Measurements from ENCODE around the gene RPL37. TPM values are rescaled to one million over a fixed set of nuclear protein-coding genes. Genes with fewer than 3 reads are reported as not detected.

The RPL37 gene
- total and polyA plus RNA-seq, 9 of the 15 experiments (the other 6 are each of a cell fraction or from before 2014, with no cell fraction given): 2,342 to 7,963 (median 4,091) TPM

DNA sequence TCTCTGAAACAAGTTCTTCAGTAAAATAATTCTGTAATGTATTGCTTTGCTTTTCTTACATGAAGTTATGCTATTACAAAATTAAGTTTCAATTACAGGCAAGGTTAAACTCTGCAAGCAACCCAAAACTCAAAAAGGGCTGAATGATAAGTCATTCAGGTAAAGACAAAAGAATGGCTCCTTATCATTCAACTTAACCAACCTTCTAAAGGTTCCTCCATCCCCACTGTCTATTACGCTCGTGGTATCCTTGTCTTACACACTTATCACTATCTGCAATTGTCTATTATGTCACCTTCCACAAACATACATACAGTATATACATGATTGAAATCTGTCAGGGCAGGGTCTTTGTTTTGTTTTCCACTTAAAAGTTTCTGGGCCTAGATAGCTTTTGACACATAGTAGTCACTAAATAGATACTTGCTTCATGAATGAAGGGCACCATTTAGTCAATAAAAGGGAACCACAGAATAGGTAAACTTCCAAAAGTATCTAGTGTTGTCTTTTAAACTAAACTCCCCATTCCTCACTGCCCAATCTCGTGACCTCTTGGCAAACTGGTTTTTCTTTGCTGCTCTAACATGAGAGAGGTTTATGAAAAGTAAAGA is 6.9 kb downstream of the RPL37 start (continued):
- TF ChIP-seq, protein P1, sequence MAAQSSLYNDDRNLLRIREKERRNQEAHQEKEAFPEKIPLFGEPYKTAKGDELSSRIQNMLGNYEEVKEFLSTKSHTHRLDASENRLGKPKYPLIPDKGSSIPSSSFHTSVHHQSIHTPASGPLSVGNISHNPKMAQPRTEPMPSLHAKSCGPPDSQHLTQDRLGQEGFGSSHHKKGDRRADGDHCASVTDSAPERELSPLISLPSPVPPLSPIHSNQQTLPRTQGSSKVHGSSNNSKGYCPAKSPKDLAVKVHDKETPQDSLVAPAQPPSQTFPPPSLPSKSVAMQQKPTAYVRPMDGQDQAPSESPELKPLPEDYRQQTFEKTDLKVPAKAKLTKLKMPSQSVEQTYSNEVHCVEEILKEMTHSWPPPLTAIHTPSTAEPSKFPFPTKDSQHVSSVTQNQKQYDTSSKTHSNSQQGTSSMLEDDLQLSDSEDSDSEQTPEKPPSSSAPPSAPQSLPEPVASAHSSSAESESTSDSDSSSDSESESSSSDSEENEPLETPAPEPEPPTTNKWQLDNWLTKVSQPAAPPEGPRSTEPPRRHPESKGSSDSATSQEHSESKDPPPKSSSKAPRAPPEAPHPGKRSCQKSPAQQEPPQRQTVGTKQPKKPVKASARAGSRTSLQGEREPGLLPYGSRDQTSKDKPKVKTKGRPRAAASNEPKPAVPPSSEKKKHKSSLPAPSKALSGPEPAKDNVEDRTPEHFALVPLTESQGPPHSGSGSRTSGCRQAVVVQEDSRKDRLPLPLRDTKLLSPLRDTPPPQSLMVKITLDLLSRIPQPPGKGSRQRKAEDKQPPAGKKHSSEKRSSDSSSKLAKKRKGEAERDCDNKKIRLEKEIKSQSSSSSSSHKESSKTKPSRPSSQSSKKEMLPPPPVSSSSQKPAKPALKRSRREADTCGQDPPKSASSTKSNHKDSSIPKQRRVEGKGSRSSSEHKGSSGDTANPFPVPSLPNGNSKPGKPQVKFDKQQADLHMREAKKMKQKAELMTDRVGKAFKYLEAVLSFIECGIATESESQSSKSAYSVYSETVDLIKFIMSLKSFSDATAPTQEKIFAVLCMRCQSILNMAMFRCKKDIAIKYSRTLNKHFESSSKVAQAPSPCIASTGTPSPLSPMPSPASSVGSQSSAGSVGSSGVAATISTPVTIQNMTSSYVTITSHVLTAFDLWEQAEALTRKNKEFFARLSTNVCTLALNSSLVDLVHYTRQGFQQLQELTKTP (IDR thresholded peaks at IDR 0.05; ENCODE audit: low read depth in 1 of 2, partially characterized antibody in 2 of 2): no peak
- no peak for TF ChIP-seq MAZ (CRISPR knock-in tag; conservative IDR thresholded peaks at IDR 0.05 in 1 of 2, IDR thresholded peaks at IDR 0.05 in 1 of 2)
- 0 out of 2 replicates have a peak, but pooled peaks have one; percentile 41 for TF ChIP-seq SMAD3 (CRISPR knock-in tag; conservative IDR thresholded peaks at IDR 0.05)
- no peak for TF ChIP-seq ZNF197 (CRISPR knock-in tag; IDR thresholded peaks at IDR 0.05; ENCODE audit: low read depth)
- TF ChIP-seq ILK (tag; IDR thresholded peaks at IDR 0.05; ENCODE audit: borderline replicate concordance, low read depth): no peak
- TF ChIP-seq ZNF436 (CRISPR knock-in tag; IDR thresholded peaks at IDR 0.05): no peak
- TF ChIP-seq, protein P2, sequence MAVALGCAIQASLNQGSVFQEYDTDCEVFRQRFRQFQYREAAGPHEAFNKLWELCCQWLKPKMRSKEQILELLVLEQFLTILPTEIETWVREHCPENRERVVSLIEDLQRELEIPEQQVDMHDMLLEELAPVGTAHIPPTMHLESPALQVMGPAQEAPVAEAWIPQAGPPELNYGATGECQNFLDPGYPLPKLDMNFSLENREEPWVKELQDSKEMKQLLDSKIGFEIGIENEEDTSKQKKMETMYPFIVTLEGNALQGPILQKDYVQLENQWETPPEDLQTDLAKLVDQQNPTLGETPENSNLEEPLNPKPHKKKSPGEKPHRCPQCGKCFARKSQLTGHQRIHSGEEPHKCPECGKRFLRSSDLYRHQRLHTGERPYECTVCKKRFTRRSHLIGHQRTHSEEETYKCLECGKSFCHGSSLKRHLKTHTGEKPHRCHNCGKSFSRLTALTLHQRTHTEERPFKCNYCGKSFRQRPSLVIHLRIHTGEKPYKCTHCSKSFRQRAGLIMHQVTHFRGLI (CRISPR knock-in tag; IDR thresholded peaks at IDR 0.05): no peak
- TF ChIP-seq, protein P3, sequence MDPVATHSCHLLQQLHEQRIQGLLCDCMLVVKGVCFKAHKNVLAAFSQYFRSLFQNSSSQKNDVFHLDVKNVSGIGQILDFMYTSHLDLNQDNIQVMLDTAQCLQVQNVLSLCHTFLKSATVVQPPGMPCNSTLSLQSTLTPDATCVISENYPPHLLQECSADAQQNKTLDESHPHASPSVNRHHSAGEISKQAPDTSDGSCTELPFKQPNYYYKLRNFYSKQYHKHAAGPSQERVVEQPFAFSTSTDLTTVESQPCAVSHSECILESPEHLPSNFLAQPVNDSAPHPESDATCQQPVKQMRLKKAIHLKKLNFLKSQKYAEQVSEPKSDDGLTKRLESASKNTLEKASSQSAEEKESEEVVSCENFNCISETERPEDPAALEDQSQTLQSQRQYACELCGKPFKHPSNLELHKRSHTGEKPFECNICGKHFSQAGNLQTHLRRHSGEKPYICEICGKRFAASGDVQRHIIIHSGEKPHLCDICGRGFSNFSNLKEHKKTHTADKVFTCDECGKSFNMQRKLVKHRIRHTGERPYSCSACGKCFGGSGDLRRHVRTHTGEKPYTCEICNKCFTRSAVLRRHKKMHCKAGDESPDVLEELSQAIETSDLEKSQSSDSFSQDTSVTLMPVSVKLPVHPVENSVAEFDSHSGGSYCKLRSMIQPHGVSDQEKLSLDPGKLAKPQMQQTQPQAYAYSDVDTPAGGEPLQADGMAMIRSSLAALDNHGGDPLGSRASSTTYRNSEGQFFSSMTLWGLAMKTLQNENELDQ (CRISPR knock-in tag; IDR thresholded peaks at IDR 0.05; ENCODE audit: borderline replicate concordance): no peak
- TF ChIP-seq KAT8 (IDR thresholded peaks at IDR 0.05; ENCODE audit: low read depth): no peak
- TF ChIP-seq POLR2B (IDR thresholded peaks at IDR 0.05; ENCODE audit: low read depth, partially characterized antibody): peak; percentile 10
- no peak for TF ChIP-seq HMGN3 (IDR thresholded peaks at IDR 0.05; ENCODE audit: borderline replicate concordance, extremely low read depth, insufficient read length, low read depth, low read length)
- peak; percentile 40 for TF ChIP-seq POLR2A (conservative IDR thresholded peaks at IDR 0.05)
- TF ChIP-seq CXXC5 (CRISPR knock-in tag; IDR thresholded peaks at IDR 0.05): no peak
- TF ChIP-seq, protein P4, sequence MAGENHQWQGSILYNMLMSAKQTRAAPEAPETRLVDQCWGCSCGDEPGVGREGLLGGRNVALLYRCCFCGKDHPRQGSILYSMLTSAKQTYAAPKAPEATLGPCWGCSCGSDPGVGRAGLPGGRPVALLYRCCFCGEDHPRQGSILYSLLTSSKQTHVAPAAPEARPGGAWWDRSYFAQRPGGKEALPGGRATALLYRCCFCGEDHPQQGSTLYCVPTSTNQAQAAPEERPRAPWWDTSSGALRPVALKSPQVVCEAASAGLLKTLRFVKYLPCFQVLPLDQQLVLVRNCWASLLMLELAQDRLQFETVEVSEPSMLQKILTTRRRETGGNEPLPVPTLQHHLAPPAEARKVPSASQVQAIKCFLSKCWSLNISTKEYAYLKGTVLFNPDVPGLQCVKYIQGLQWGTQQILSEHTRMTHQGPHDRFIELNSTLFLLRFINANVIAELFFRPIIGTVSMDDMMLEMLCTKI (IDR thresholded peaks at IDR 0.05; ENCODE audit: partially characterized antibody): no peak
- peak; percentile 61; the same call in 1 of the 2 replicates for TF ChIP-seq CHCHD3 (CRISPR knock-in tag; IDR thresholded peaks at IDR 0.05)
- no peak for TF ChIP-seq PHF21A (IDR thresholded peaks at IDR 0.05; ENCODE audit: borderline replicate concordance, low read depth)
